SK-N-SH treated with all-trans-retinoic acid at 6 μM for 48 hours (cell line): ENCODE results near the gene PER1.

Source experiments
- ATAC-seq: fragments of 200-7000 bp; cut with Tn5 transposase; 3 replicates; pipeline ENCODE4 v1.9.1; 2020; ENCODE audit warnings: mild to moderate bottlenecking, moderate library complexity
- ARNTL ChIP-seq: fragments of 450-650 bp; formaldehyde crosslinking; IDR thresholded peaks from 2 replicates; pipeline ENCODE4 v1.5.0; 2020; ENCODE audit warnings: low read depth, mild to moderate bottlenecking, moderate library complexity, borderline replicate concordance
- BACH2 ChIP-seq: fragments of 250-450 bp; sonication (Bioruptor Pico); IDR thresholded peaks from 2 replicates; pipeline ENCODE4 v1.9.0; 2021; ENCODE audit warnings: mild to moderate bottlenecking, borderline replicate concordance
- CREB5 ChIP-seq: fragments of 250-450 bp; sonication (Bioruptor Pico); IDR thresholded peaks from 2 replicates; pipeline ENCODE4 v1.5.1; 2020; ENCODE audit warnings: low read depth, mild to moderate bottlenecking, moderate library complexity
- CSDC2 ChIP-seq: fragments of 250-450 bp; sonication (Bioruptor Pico); IDR thresholded peaks from 2 replicates; pipeline ENCODE4 v1.5.0; 2020; ENCODE audit warnings: mild to moderate bottlenecking, moderate library complexity
- CSRNP3 ChIP-seq: fragments of 250-450 bp; sonication (Bioruptor Pico); IDR thresholded peaks from 2 replicates; pipeline ENCODE4 v1.5.1; 2021; ENCODE audit warnings: mild to moderate bottlenecking, moderate library complexity
- ESRRG ChIP-seq: fragments of 250-450 bp; sonication (Bioruptor Pico); IDR thresholded peaks from 2 replicates; pipeline ENCODE4 v1.6.1; 2021; ENCODE audit warnings: mild to moderate bottlenecking
- GLIS3 ChIP-seq: fragments of 250-450 bp; sonication (Bioruptor Pico); IDR thresholded peaks from 2 replicates; pipeline ENCODE4 v1.5.0; 2020; ENCODE audit warnings: mild to moderate bottlenecking, moderate library complexity
- ISL1 ChIP-seq: fragments of 250-450 bp; sonication (Bioruptor Pico); IDR thresholded peaks from 2 replicates; pipeline ENCODE4 v2.1.2; 2022; ENCODE audit warnings: mild to moderate bottlenecking, moderate library complexity
- OSR1 ChIP-seq: fragments of 250-450 bp; sonication (Bioruptor Pico); IDR thresholded peaks from 2 replicates; pipeline ENCODE4 v1.8.0; 2022; ENCODE audit warnings: moderate library complexity, mild to moderate bottlenecking, inconsistent platforms
- PATZ1 ChIP-seq: fragments of 250-450 bp; sonication (Bioruptor Pico); IDR thresholded peaks from 2 replicates; pipeline ENCODE4 v1.8.0; 2020; ENCODE audit warnings: mild to moderate bottlenecking, moderate library complexity, borderline replicate concordance
- POU6F1 ChIP-seq: fragments of 250-450 bp; sonication (Bioruptor Pico); IDR thresholded peaks from 2 replicates; pipeline ENCODE4 v1.8.0; 2021; ENCODE audit warnings: low read depth, mild to moderate bottlenecking, moderate library complexity, borderline replicate concordance
- PPARA ChIP-seq: fragments of 250-450 bp; sonication (Bioruptor Pico); IDR thresholded peaks from 2 replicates; pipeline ENCODE4 v1.5.0; 2020; ENCODE audit warnings: mild to moderate bottlenecking, borderline replicate concordance
- RARB ChIP-seq: fragments of 250-450 bp; sonication (Bioruptor Pico); IDR thresholded peaks from 2 replicates; pipeline ENCODE4 v1.8.0; 2021; ENCODE audit warnings: mild to moderate bottlenecking, moderate library complexity
- SNAI2 ChIP-seq: fragments of 250-450 bp; sonication (Bioruptor Pico); IDR thresholded peaks from 2 replicates; pipeline ENCODE4 v1.5.0; 2020; ENCODE audit warnings: mild to moderate bottlenecking, moderate library complexity
- TCF4 ChIP-seq: fragments of 250-450 bp; sonication (Bioruptor Pico); IDR thresholded peaks from 2 replicates; pipeline ENCODE4 v1.8.0; 2021; ENCODE audit warnings: mild to moderate bottlenecking, moderate library complexity, borderline replicate concordance
- TOX ChIP-seq: fragments of 250-450 bp; sonication (Bioruptor Pico); IDR thresholded peaks from 2 replicates; pipeline ENCODE4 v1.8.0; 2021; ENCODE audit warnings: mild to moderate bottlenecking, moderate library complexity, borderline replicate concordance
- TSHZ2 ChIP-seq: fragments of 250-450 bp; sonication (Bioruptor Pico); IDR thresholded peaks from 2 replicates; pipeline ENCODE4 v1.5.0; 2020; ENCODE audit warnings: mild to moderate bottlenecking, moderate library complexity
- ZC3H10 ChIP-seq: fragments of 250-450 bp; sonication (Bioruptor Pico); IDR thresholded peaks from 2 replicates; pipeline ENCODE4 v1.5.1; 2021; ENCODE audit warnings: mild to moderate bottlenecking, moderate library complexity
- ZFP3 ChIP-seq: fragments of 250-450 bp; sonication (Bioruptor Pico); IDR thresholded peaks from 2 replicates; pipeline ENCODE4 v1.5.0; 2020; ENCODE audit warnings: mild to moderate bottlenecking, moderate library complexity
- ZNF565 ChIP-seq: fragments of 450-650 bp; formaldehyde crosslinking; conservative IDR thresholded peaks from 2 replicates; pipeline ENCODE4 v1.5.0; 2020; ENCODE audit warnings: low read depth, mild to moderate bottlenecking, moderate library complexity
- ZNF8 ChIP-seq: fragments of 450-650 bp; formaldehyde crosslinking; IDR thresholded peaks from 2 replicates; pipeline ENCODE4 v1.5.0; 2020; ENCODE audit warnings: mild to moderate bottlenecking, moderate library complexity

PER1 gene

GRCh38 chr17:8123695-8124349 is 28.4 kb downstream of the PER1 start, which contains the start of gene HES7:
HES7 (minus strand) TSS chr17:8124106; CDS start chr17:8124084, 22 bp downstream.
- no peak for TF ChIP-seq ARNTL (CRISPR knock-in tag)
- no peak for TF ChIP-seq ZNF8 (CRISPR knock-in tag)
- no peak for TF ChIP-seq ZFP3
- TF ChIP-seq OSR1 (CRISPR knock-in tag), result no peak
- TF ChIP-seq RARB (CRISPR knock-in tag), result no peak
- no peak for TF ChIP-seq SNAI2 (CRISPR knock-in tag)
- no peak for TF ChIP-seq CSRNP3
- no peak for TF ChIP-seq CSDC2 (CRISPR knock-in tag)
- no peak for TF ChIP-seq PPARA (CRISPR knock-in tag)
- no peak for TF ChIP-seq CREB5
- no peak for TF ChIP-seq TCF4
- TF ChIP-seq GLIS3, result no peak
- no peak for TF ChIP-seq ZC3H10 (CRISPR knock-in tag)
- TF ChIP-seq ZNF565 (CRISPR knock-in tag), result no peak
- TF ChIP-seq TSHZ2 (CRISPR knock-in tag), result no peak
- TF ChIP-seq PATZ1 (CRISPR knock-in tag), result no peak
- TF ChIP-seq ISL1 (CRISPR knock-in tag), result no peak
- no peak for TF ChIP-seq BACH2
- no peak for TF ChIP-seq POU6F1
- no peak for ATAC-seq

- ATAC-seq, result no peak
- TF ChIP-seq TOX (CRISPR knock-in tag) (no peak), TSHZ2 (CRISPR knock-in tag) (no peak), CSDC2 (CRISPR knock-in tag) (no peak), ESRRG (CRISPR knock-in tag) (no peak), CREB5 (no peak)
Observed at GRCh38 chr17:8122924-8123694, 29.1 kb downstream of the PER1 start.
